Activated CD8-positive, alpha-beta memory T cell treated with anti-CD3 and anti-CD28 coated beads for 36 hours (primary cell): ENCODE data around the gene GMDS. TPM values are rescaled to one million over a fixed set of nuclear protein-coding genes. Genes with fewer than 3 reads are reported as not detected.

Experiments
- CTCF ChIA-PET: fragments of 350-600 bp; sonication (Branson Sonifier 250); formaldehyde crosslinking; loops from one replicate; lab custom pipeline; 2021; ENCODE audit warnings: antibody characterized with exemption; lab: Charles Lee
- POLR2A ChIA-PET: fragments of 350-600 bp; sonication (Branson Sonifier 250); formaldehyde crosslinking; loops from one replicate; lab custom pipeline; 2021; ENCODE audit warnings: antibody characterized with exemption; lab: Charles Lee
- total RNA-seq, 2 experiments: library from RNA; stranded (reverse); gene quantifications; one replicate each; pipeline ENCODE4 v1.2.3, GENCODE V29; 2021

The GMDS gene
- total RNA-seq, 2 experiments from 2014 or later = 36.0 to 37.1 TPM

DNA sequence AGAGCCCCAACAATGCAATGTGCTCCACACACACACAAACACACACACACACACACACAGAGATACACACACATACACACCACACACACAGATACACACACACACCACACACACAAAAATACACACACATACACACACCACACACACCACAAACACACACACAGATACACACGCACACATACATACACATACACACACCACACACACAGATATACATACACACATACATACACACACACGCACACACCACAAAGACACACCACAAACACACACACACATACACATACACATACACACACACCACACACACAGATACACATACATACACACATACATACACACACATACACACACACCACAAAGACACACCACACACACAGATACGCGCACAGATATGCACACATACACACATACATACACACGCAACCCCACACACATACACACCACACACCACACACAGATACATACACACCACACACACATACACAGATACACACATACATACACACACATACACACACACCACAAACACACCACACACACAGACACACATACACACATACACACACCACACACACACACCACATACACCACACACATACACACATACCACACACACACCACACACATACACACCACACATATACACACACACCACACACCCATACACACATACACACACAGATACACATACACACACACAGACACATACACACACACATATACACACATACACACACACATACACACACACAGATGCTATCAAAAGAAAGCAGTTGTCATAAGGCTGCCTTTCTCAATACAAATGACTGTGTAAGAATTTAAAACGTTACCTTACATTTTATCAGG lies 507.7 kb downstream of the GMDS start:
- ChIA-PET POLR2A (no interaction called here), CTCF (no interaction called here)

GRCh38 chr6:1736346-1737105 lies 508.9 kb downstream of the GMDS start:
- ChIA-PET CTCF (no interaction called here), POLR2A (no interaction called here)

DNA sequence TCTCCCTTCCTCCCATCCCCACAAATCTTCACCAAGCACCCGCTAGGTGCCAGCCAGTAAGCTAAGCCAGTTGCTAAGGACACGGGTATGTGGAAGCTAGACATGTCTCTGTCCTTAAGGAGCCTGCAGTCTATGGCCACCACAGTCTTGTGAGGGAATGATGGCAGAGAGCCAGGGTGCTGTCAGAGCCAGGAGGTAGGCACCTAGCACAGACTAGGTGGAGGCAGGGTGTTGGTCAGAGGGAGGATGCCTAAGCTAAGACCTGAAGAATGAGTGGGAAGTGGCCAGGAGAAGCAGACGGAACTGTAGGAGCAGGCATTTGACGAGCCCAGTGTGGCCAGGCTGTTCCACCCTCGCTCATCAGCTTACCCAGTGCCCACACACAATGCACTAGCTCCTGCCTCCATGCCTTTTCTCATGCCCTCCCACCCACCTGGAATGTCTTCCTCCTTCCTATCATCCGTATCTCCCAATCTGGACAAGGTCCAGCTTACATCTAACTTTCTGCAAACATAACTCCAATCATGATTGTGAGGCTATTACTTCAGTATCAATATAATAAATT lies 510.1 kb downstream of the GMDS start:
- ChIA-PET POLR2A (no interaction called here), CTCF (interaction anchor here (0.6 kb wide), 1 partner anchor 957 kb away, joined by 6 read pairs; no protein-coding TSS in a partner anchor)

DNA sequence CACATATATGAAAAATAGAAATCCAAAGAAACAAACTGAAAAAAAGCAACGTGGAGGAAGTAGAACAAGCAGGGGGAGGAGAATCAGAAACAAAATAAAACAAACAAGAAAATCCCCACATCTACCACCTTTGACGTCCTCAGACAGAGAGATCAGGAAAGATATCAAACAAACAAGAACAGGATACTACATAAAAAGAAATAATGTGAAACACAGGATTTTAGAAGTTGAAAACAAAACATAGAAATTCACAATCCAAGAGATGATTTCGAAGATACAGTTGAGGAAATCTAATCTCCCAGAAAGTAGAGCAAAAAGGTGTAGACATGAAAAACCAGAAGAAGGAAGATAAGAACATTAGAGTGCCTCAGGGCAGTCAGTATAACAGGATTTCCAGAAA lies 514.5 kb downstream of the GMDS start:
- ChIA-PET CTCF (no interaction called here), POLR2A (no interaction called here)

GRCh38 chr6:1729750-1730140 lies 515.7 kb downstream of the GMDS start:
- POLR2A ChIA-PET = no interaction called here
- CTCF ChIA-PET = no interaction called here

DNA sequence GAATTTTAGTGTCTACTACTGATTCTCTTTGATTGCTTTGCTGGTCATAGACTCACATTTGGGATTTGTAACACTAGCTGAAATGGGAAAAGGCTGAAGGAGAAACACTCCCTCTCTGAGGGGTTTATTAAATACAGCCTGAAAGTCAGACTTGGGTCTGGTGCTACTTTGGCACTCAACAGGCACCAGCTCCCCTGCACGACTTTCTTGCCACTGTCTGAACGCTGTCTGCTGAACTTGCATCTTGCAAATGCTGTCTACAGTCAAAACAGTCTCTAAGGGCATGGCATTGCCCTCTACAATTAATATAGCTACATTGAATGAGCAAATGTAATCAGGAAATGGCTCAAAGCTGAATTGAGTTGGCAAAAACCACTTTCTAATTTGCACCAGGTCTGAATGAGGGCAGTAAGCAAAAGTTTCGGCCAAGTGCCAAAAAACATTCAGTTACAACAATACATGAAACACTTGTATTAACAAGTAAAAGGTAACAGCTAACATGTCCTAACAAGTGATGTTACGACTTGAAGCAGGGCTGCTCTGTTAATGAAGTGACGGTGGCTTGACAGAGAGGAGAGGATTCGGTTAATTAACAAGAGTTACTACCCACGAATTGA lies 516.2 kb downstream of the GMDS start:
- ChIA-PET CTCF (no interaction called here), POLR2A (no interaction called here)

GRCh38 chr6:1726341-1726768 lies 519.0 kb downstream of the GMDS start:
- ChIA-PET CTCF (no interaction called here), POLR2A (no interaction called here)

DNA sequence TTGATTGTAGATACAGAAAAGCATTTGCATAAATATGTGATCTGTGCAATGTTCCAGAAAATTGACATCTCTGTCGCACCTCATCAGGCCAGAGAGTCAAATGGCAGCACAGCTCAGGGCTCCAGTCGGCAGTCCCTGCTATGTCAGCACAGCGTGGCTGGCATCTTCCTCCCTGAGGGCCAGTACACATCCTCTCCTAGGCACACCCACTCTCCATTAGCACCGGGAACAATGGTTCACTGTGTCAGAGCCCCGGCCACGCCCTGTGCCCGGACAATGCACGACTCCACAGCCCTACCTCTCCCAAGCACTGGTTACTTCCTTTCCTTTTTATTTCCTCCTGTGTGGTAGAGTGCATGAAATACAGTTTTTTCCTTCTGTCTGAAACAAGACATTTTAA lies 520.8 kb downstream of the GMDS start:
- ChIA-PET CTCF (no interaction called here), POLR2A (no interaction called here)

DNA sequence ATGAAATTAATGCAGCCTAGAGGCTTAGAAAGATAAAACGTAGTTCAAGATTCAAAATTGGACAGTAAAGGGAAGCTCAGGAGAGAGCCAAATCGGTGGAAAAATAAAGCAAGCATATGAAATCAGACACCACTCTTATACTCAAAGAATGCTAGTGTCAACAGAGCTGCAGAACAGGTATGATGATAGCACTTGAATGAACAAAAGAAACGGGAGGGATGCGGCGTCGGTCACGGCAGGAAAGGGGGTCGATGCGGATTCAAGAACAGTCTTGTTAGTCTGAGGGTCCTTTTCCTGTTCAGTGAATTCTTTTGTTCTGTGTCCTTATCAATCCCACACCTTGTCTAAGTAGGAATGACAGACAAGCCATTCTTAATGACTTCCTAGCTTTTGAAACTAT lies 521.3 kb downstream of the GMDS start:
- ChIA-PET POLR2A (no interaction called here), CTCF (no interaction called here)

DNA sequence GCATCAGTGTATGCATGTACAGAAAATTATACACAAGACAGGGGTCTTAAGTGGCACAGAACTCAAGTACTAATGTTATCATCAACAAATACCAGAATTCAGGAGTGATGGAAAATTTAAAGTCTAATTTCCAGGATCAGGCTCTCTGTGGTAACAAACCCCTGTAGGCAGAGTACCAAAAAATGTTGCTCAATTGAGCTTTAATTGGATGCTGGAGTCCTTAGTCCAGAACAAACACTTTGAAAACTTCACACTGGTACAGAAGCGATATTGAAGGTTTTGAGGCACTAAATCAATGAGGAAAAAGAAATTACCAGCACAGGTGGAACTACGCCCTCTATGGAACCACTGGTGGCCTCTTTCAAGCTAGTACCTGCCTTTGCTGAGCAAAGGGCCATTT lies 522.6 kb downstream of the GMDS start:
- ChIA-PET POLR2A (no interaction called here), CTCF (no interaction called here)

DNA sequence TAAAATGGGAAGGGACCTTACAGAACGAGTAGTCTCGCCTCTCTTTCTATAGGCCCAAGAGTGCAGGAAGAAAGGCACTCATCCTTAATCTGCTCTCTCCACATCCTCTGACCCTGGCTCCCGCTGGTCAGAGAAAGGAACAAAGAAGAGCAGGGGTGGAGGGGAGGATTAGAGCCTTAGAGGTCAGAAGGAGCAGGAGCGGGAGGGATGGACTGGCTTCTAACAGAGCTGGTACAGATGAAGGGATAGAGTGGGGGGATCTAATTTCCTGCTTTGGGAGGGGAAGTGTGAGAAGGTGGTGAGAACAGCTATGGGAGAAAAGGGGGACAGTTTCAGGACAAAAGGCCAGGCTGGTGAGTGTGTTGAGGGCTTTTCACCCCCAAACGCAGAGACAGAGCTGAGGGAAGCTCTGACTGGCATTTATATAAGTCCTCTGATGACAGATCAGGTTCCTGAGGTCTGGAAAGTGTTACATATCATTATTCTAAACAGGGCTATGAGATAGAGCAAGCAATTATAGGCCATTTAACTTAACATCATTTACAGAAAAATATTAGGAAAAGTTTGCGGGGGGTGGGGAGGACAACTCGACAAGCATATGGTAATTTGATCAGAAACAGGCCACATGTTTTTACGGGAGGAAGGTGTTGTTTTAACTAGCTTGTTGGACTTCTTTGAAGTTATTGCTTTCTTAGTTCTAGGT lies 524.6 kb downstream of the GMDS start:
- POLR2A ChIA-PET = no interaction called here
- CTCF ChIA-PET = interaction anchor here (2.3 kb wide), 1 partner anchor 11 kb away, joined by 4 read pairs; no protein-coding TSS in a partner anchor

DNA sequence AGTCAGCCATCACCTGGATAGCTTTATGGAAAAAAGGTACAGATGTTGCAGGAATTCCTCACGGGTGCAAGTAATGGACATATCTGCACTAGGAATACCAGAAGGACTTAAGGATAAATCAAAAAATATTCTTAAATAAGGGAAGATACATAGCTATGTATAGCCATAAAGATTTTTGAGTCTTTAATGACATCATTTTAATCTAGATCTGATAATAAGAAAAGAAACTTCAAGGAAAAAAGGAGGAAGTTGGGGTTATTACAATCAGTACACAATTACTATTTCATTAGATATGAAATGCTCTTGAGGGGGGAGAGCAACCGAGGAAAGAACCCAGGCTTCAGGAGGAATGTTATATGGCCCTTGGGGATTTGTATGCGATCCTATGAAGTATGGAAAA lies 525.5 kb downstream of the GMDS start:
- CTCF ChIA-PET = interaction anchor here (0.6 to 2.3 kb wide), 2 partner anchors 10 to 473 kb away, joined by 3 to 4 read pairs; no protein-coding TSS in a partner anchor
- POLR2A ChIA-PET = no interaction called here

- ChIA-PET POLR2A (no interaction called here), CTCF (no interaction called here)
These were observed 528.5 kb downstream of the GMDS start for GRCh38 chr6:1716868-1717267.

GRCh38 chr6:1716396-1716795 lies 529.0 kb downstream of the GMDS start:
- CTCF ChIA-PET = no interaction called here
- POLR2A ChIA-PET = no interaction called here

- POLR2A ChIA-PET = no interaction called here
These were observed 530.1 kb downstream of the GMDS start for GRCh38 chr6:1715336-1715735.

DNA sequence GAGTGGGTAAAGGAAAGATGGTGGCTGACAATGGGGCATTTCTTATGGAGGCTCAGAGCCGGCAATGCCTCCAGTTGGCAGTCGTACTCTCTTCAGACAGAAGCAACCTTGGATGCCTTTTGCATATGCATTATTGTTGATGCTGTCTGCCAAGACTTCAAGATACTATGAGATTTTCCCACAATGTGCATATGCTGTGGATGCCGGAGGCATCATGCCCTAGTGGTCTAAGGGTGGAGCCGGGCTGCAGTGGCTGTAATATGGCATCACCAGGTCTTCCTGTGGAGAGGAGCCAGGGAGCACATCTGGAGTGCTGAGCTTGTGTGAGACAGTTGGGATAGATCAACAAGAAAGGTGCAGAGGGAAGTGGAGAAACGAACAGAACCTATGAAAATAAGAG lies 530.8 kb downstream of the GMDS start:
- ChIA-PET CTCF (interaction anchor here (1.2 kb wide), 1 partner anchor 919 kb away, joined by 3 read pairs; no protein-coding TSS in a partner anchor), POLR2A (no interaction called here)

More at GRCh38 chr6:1715336-1715735, 530.1 kb downstream of the GMDS start:
- CTCF ChIA-PET = interaction anchor here (1.2 kb wide), 1 partner anchor 919 kb away, joined by 3 read pairs; no protein-coding TSS in a partner anchor

DNA sequence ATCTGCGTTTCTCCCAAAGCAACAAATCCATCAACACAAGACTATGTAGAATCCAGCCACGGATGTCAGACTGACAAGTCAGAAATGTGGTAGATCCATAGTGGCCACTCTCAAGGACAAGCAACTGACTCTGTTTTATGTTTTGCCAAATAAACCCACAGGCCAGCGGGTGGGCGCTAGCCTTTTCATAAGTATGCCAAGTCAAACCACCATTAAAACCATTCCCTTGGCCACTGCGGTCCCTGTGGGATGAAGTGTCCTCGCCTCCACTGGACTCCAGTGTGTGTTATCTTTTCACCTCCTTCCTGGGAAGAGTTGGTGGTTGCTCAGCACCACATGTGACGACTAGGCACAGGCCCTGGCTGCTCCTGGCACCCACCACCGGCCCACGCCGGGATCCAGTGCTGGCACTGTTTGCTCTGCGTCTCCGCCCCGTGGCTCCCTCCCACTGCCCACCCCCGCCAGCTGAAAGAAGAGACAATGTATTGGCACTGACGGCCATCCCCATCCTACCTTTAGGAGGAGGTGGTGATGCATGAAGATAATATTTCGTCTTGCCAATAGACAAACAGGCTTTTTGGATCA lies 532.3 kb downstream of the GMDS start:
- CTCF ChIA-PET = no interaction called here
- POLR2A ChIA-PET = no interaction called here

DNA sequence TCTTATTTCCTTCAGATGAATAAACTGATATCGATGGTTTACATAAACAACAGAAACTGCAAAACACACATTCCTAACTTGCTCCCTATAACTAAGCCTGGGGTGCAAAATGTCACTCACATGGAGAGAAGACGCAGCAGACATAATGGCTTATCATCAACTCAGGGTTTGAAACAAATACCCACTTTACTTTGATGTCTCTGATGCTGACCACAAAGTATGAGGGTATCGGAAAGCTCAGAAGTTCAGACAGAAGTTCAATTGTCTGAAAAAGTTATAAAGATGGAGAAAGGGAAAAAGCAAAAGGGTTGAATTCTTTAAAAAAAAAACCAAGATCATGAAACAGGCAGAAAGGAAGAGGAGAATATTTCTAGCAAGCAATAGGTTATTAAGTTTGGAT lies 533.0 kb downstream of the GMDS start:
- ChIA-PET POLR2A (no interaction called here), CTCF (no interaction called here)

GRCh38 chr6:1711136-1711535 lies 534.3 kb downstream of the GMDS start:
- CTCF ChIA-PET = no interaction called here
- POLR2A ChIA-PET = no interaction called here
